Keratinocyte (primary cell): ENCODE results near the gene RFX2. TPM values are rescaled to one million over a fixed set of nuclear protein-coding genes. Genes with fewer than 3 reads are reported as not detected.

ENCODE experiments used
- DNase-seq: peaks from one replicate; pipeline ENCODE4 v3.0.0-alpha.2; 2011; ENCODE audit warnings: low read depth, missing footprints, low spot score
- FAIRE-seq: peaks from 2 replicates; lab custom pipeline; 2011; peaks lifted over from hg19 to GRCh38; lab: Jason Lieb, UNC
- H2AFZ ChIP-seq: 2 replicates; pipeline ENCODE4 v1.6.0; 2012; ENCODE audit warnings: low read length, control low read depth, inconsistent platforms; ENCODE audit not compliant: control insufficient read depth
- H3K27ac ChIP-seq: 2 replicates; pipeline ENCODE4 v1.5.1; 2011; ENCODE audit warnings: low read length; ENCODE audit not compliant: control insufficient read depth, insufficient read depth
- H3K27me3 ChIP-seq: 3 replicates; pipeline ENCODE4 v1.6.0; 2011; ENCODE audit warnings: low read length; ENCODE audit not compliant: control insufficient read depth, insufficient read depth; ENCODE audit errors: extremely low read depth
- H3K36me3 ChIP-seq, 2 experiments: 2 replicates in 1 of 2; 3 replicates in 1 of 2; pipeline ENCODE4 v1.5.1; 2011; ENCODE audit warnings: low read length in 2 of 2, mild to moderate bottlenecking in 1 of 2; ENCODE audit not compliant: control insufficient read depth in 2 of 2, insufficient read depth in 2 of 2; ENCODE audit errors: extremely low read depth in 1 of 2
- H3K4me1 ChIP-seq: 3 replicates; pipeline ENCODE4 v1.5.1; 2011; ENCODE audit warnings: low read length; ENCODE audit not compliant: control insufficient read depth, insufficient read depth; ENCODE audit errors: extremely low read depth
- H3K4me2 ChIP-seq: 3 replicates; pipeline ENCODE4 v1.6.0; 2011; ENCODE audit warnings: low read depth, low read length; ENCODE audit not compliant: control insufficient read depth, insufficient read depth; ENCODE audit errors: extremely low read depth
- H3K4me3 ChIP-seq, 3 experiments: fragments of 200-600 bp in 1 of 3; sonication (generic) in 1 of 3; 2 replicates in 2 of 3; 3 replicates in 1 of 3; pipeline ENCODE4 v1.5.1; 2011 to 2016; ENCODE audit warnings: low read length in 3 of 3, mild to moderate bottlenecking in 3 of 3, control low read depth in 2 of 3, inconsistent platforms in 1 of 3, low read depth in 1 of 3, mixed read lengths in 1 of 3, mixed run types in 1 of 3, moderate library complexity in 1 of 3; ENCODE audit not compliant: control insufficient read depth in 2 of 3, insufficient read depth in 2 of 3; ENCODE audit errors: extremely low read depth in 1 of 3
- H3K79me2 ChIP-seq: 2 replicates; pipeline ENCODE4 v1.6.0; 2012; ENCODE audit warnings: low read length; ENCODE audit not compliant: control insufficient read depth, insufficient read depth
- H3K9ac ChIP-seq: 3 replicates; pipeline ENCODE4 v1.6.0; 2011; ENCODE audit warnings: low read length; ENCODE audit not compliant: control insufficient read depth, insufficient read depth; ENCODE audit errors: extremely low read depth
- H3K9me1 ChIP-seq: 3 replicates; pipeline ENCODE4 v1.6.0; 2011; ENCODE audit warnings: low read length; ENCODE audit not compliant: control insufficient read depth, insufficient read depth; ENCODE audit errors: extremely low read depth
- H3K9me3 ChIP-seq: 2 replicates; pipeline ENCODE4 v1.5.1; 2012; ENCODE audit warnings: low read depth, low read length; ENCODE audit not compliant: control insufficient read depth
- H4K20me1 ChIP-seq: 3 replicates; pipeline ENCODE4 v1.6.0; 2011; ENCODE audit warnings: low read length; ENCODE audit not compliant: control insufficient read depth, insufficient read depth; ENCODE audit errors: extremely low read depth
- CTCF ChIP-seq, 3 experiments: IDR thresholded peaks in 1 of 3; conservative IDR thresholded peaks in 1 of 3; optimal IDR thresholded peaks in 1 of 3; 2 replicates in 2 of 3; 3 replicates in 1 of 3; pipeline versions ENCODE3 to v1.5.1; 2011; ENCODE audit warnings: low read length in 3 of 3, mild to moderate bottlenecking in 3 of 3, moderate library complexity in 2 of 3, control low read depth in 1 of 3, inconsistent platforms in 1 of 3; ENCODE audit not compliant: insufficient read depth in 2 of 3; ENCODE audit errors: extremely low read depth in 1 of 3
- EZH2 ChIP-seq: IDR thresholded peaks from one replicate; pipeline ENCODE4 v1.6.1; 2012; ENCODE audit warnings: inconsistent platforms, mild to moderate bottlenecking, low read length, moderate library complexity
- dilution Hi-C: fragments of 300-500 bp; cut with MboI; formaldehyde crosslinking; loops from one replicate; pipeline ENCODE4 v1.7.0; 2020; ENCODE audit warnings: low sequenced_read_pairs; ENCODE audit not compliant: extremely low pct_ligation_motif_present
- polyA plus RNA-seq, 5 experiments: library from polyadenylated mRNA; depleted of rRNA in 3 of 5; stranded (reverse) in 3 of 5; stranded (forward) in 1 of 5; unstranded in 1 of 5; fragments of >200 nt; gene quantifications; 1 replicate in 1 of 5; 2 replicates in 3 of 5; 3 replicates in 1 of 5; pipeline versions ENCODE4 v1.2.1 to v1.2.3, GENCODE V29; 2011 to 2012; ENCODE audit warnings: missing spikeins in 2 of 5, low read depth in 1 of 5, low replicate concordance in 1 of 5

The RFX2 gene
- polyA plus RNA-seq, 1 donor (not counting 4 experiments of a cell fraction or from before 2014, with no cell fraction given) = 5.8 TPM

GRCh38 chr19:5956323-5956722 is 154.0 kb downstream of the RFX2 start:
- Histone ChIP-seq H2AFZ (no peak overlapping the region), H3K4me3 (no peak overlapping the region), H3K9me1 (peaks cover 3% of the 10 kb centered on the region), H3K4me1 (peaks cover 3% of the 10 kb centered on the region), H3K27ac (no peak overlapping the region), H3K27me3 (no peaks in the 10 kb centered on the region), H3K36me3 (peaks cover 0 to 2% of the 10 kb centered on the region in 2 experiments), H3K9me3 (no peaks in the 10 kb centered on the region), H3K79me2 (peaks cover 94% of the 10 kb centered on the region), H3K9ac (no peak overlapping the region), H4K20me1 (peaks cover 17% of the 10 kb centered on the region), H3K4me2 (no peak overlapping the region)
- DNase-seq (no peak), FAIRE-seq (no peak)
- dilution Hi-C loops = no loop called here
- no peak for TF ChIP-seq CTCF (optimal IDR thresholded peaks at IDR 0.05 in 1 of 3, IDR thresholded peaks at IDR 0.05 in 1 of 3, conservative IDR thresholded peaks at IDR 0.05 in 1 of 3; ENCODE audit: extremely low read depth in 1 of 3, insufficient read depth in 2 of 3, low read length in 3 of 3)
- TF ChIP-seq EZH2 = no peak

- DNase-seq (no peak), FAIRE-seq (no peak)
- Histone ChIP-seq H3K9ac (no peak overlapping the region), H4K20me1 (peaks cover 17% of the 10 kb centered on the region), H3K79me2 (peaks cover 92% of the 10 kb centered on the region), H3K4me3 (no peak overlapping the region), H3K9me1 (peaks cover 3% of the 10 kb centered on the region), H2AFZ (no peak overlapping the region), H3K4me1 (peaks cover 3% of the 10 kb centered on the region), H3K4me2 (no peak overlapping the region), H3K9me3 (no peaks in the 10 kb centered on the region), H3K27me3 (no peaks in the 10 kb centered on the region), H3K27ac (no peak overlapping the region), H3K36me3 (peaks cover 0 to 2% of the 10 kb centered on the region in 2 experiments)
- TF ChIP-seq CTCF (optimal IDR thresholded peaks at IDR 0.05 in 1 of 3, IDR thresholded peaks at IDR 0.05 in 1 of 3, conservative IDR thresholded peaks at IDR 0.05 in 1 of 3; ENCODE audit: extremely low read depth in 1 of 3, insufficient read depth in 2 of 3, low read length in 3 of 3) = no peak
- dilution Hi-C loops = no loop called here
Observed at GRCh38 chr19:5955636-5955935, 154.7 kb downstream of the RFX2 start.
